Left lung (tissue), 10 donors: ENCODE measurements around the gene MTIF2. TPM values are rescaled to one million over a fixed set of nuclear protein-coding genes. Genes with fewer than 3 reads are reported as not detected.

Experiments
- ATAC-seq: fragments of 200-7000 bp; cut with Tn5 transposase; one replicate; pipeline ENCODE4 v1.9.1; 2020; ENCODE audit warnings: moderate library complexity
- DNase-seq, 4 donors: peaks; one replicate each; pipeline ENCODE4 v3.0.0-alpha.2; 2013 to 2020
- H3K27ac ChIP-seq, 2 donors: fragments of 200-600 bp; sonication (generic) in 1 of 2; one replicate each; pipeline versions ENCODE4 v1.5.0 to v1.8.0; 2020 to 2021
- H3K27me3 ChIP-seq, 2 donors: fragments of 200-600 bp; sonication (generic) in 1 of 2; one replicate each; pipeline versions ENCODE4 v1.5.0 to v1.8.0; 2020 to 2021
- H3K36me3 ChIP-seq, 2 donors: fragments of 200-600 bp; sonication (generic) in 1 of 2; one replicate each; pipeline versions ENCODE4 v1.5.0 to v1.8.0; 2020 to 2021
- H3K4me1 ChIP-seq, 2 donors: fragments of 200-600 bp; one replicate each; pipeline ENCODE4 v1.8.0; 2021
- H3K4me3 ChIP-seq, 2 donors: fragments of 200-600 bp; sonication (generic) in 1 of 2; one replicate each; pipeline versions ENCODE4 v1.5.0 to v1.8.0; 2020 to 2021; ENCODE audit warnings: mild to moderate bottlenecking in 1 of 2
- H3K9me3 ChIP-seq, 2 donors: fragments of 200-600 bp; sonication (generic) in 1 of 2; one replicate each; pipeline versions ENCODE4 v1.5.0 to v1.8.0; 2020 to 2021
- CTCF ChIP-seq, 2 donors: fragments of 200-600 bp; sonication (generic) in 1 of 2; IDR thresholded peaks; one replicate each; pipeline versions ENCODE4 v1.5.0 to v1.8.0; 2021; ENCODE audit warnings: antibody characterized with exemption in 2 of 2
- intact Hi-C, 2 donors: fragments of 100-400 bp; cut with DNase I; formaldehyde crosslinking; loops; one replicate each; pipeline versions ENCODE4 v1.11.2 to v1.14.2; 2022
- polyA plus RNA-seq, 6 donors: library from polyadenylated mRNA; unstranded; fragments of 120-200 nt; gene quantifications; one replicate each; pipeline ENCODE4 v1.2.1, GENCODE V29; 2013; ENCODE audit not compliant: insufficient read length in 6 of 6
- total RNA-seq, 2 donors: library from RNA; stranded (reverse); fragmentation: NEBNext Ultra II Directional; extraction: Animal tissue kit (Norgen Biotek cat#: 25700); gene quantifications; one replicate each; pipeline ENCODE4 v1.2.1, GENCODE V29; 2021
- donor health status: DM: no; HTN: yes; CAD: no.
- donor health status: DM: no; HTN: no; CAD: no.

Gene MTIF2
- total and polyA plus RNA-seq, 8 donors: 19.8 to 36.7 (median 33.5) TPM

- TF ChIP-seq CTCF (IDR thresholded peaks at IDR 0.05): no peak
- H3K36me3 ChIP-seq: no peaks in the 10 kb centered on the region
- peaks cover 0 to 30% of the 10 kb centered on the region in 2 donors for H3K4me1 ChIP-seq
- no peak overlapping the region for H3K4me3 ChIP-seq
- no peak overlapping the region for H3K27ac ChIP-seq
- no peaks in the 10 kb centered on the region for H3K9me3 ChIP-seq
- intact Hi-C loops: no loop called here
- ATAC-seq (no peak), DNase-seq (no peak)
- H3K27me3 ChIP-seq: no peaks in the 10 kb centered on the region
Measured at GRCh38 chr2:55225481-55226020, 43.5 kb downstream of the MTIF2 start.

- ATAC-seq (no peak), DNase-seq (peak in 1 of 4 donors; percentile 69)
- Histone ChIP-seq H3K9me3 (no peaks in the 10 kb centered on the region), H3K4me3 (no peak overlapping the region), H3K27me3 (no peaks in the 10 kb centered on the region), H3K27ac (peak overlapping the region in 1 of 2 donors; percentile 94), H3K4me1 (peaks cover 0 to 30% of the 10 kb centered on the region in 2 donors), H3K36me3 (no peaks in the 10 kb centered on the region)
- intact Hi-C loops: no loop called here
- TF ChIP-seq CTCF (IDR thresholded peaks at IDR 0.05): no peak
Measured at GRCh38 chr2:55224761-55225261, 44.2 kb downstream of the MTIF2 start.

- Histone ChIP-seq H3K4me1 (peaks cover 0 to 30% of the 10 kb centered on the region in 2 donors), H3K4me3 (peak overlapping the region; percentile 60 to 68), H3K27me3 (no peaks in the 10 kb centered on the region), H3K27ac (peak overlapping the region; percentile 93 to 94), H3K36me3 (no peaks in the 10 kb centered on the region), H3K9me3 (no peaks in the 10 kb centered on the region)
- no peak for DNase-seq
- no peak for ATAC-seq
- intact Hi-C loops: no loop called here
- no peak for TF ChIP-seq CTCF (IDR thresholded peaks at IDR 0.05)
Measured at GRCh38 chr2:55223958-55224760, 44.9 kb downstream of the MTIF2 start.

GRCh38 chr2:55213822-55214221 lies 55.2 kb downstream of the MTIF2 start:
- intact Hi-C loops: no loop called here
- ATAC-seq (no peak), DNase-seq (no peak)
- no peaks in the 10 kb centered on the region for H3K9me3 ChIP-seq
- no peak overlapping the region for H3K4me3 ChIP-seq
- H3K27me3 ChIP-seq: no peaks in the 10 kb centered on the region
- no peaks in the 10 kb centered on the region for H3K36me3 ChIP-seq
- no peaks in the 10 kb centered on the region for H3K4me1 ChIP-seq
- H3K27ac ChIP-seq: no peak overlapping the region
- no peak for TF ChIP-seq CTCF (IDR thresholded peaks at IDR 0.05)

GRCh38 chr2:55204950-55205349 lies 64.1 kb downstream of the MTIF2 start:
- Histone ChIP-seq H3K9me3 (peaks cover 0 to 15% of the 10 kb centered on the region in 2 donors), H3K36me3 (peaks cover 0 to 6% of the 10 kb centered on the region in 2 donors), H3K4me1 (no peaks in the 10 kb centered on the region), H3K27me3 (no peaks in the 10 kb centered on the region), H3K27ac (no peak overlapping the region), H3K4me3 (no peak overlapping the region)
- intact Hi-C loops: no loop called here
- no peak for TF ChIP-seq CTCF (IDR thresholded peaks at IDR 0.05)
- ATAC-seq (no peak), DNase-seq (no peak)
